Mesenchymal stem cell (in vitro differentiated cells and primary cell): Measurements from ENCODE around the gene SERPINB8.
A peak's percentile ranks its signal among the peaks of the same experiment; 100 is the strongest.

ENCODE experiments used
- DNase-seq: peaks from one replicate; pipeline ENCODE4 v3.0.0-alpha.2; 2013
- H2AFZ ChIP-seq: one replicate; pipeline ENCODE4 v1.6.1; 2013; ENCODE audit warnings: low read depth, mild to moderate bottlenecking, control low read depth, inconsistent platforms, low read length, moderate library complexity
- H2AK5ac ChIP-seq: 2 replicates; pipeline ENCODE4 v1.6.1; 2013; ENCODE audit warnings: low read length, moderate library complexity, mild to moderate bottlenecking, inconsistent platforms; ENCODE audit not compliant: severe bottlenecking
- H2BK120ac ChIP-seq: one replicate; pipeline ENCODE4 v1.6.1; 2013; ENCODE audit warnings: low read depth, mild to moderate bottlenecking, inconsistent platforms, low read length, moderate library complexity
- H2BK12ac ChIP-seq, 2 experiments: one replicate each; pipeline ENCODE4 v1.6.1; 2013; ENCODE audit warnings: inconsistent platforms in 2 of 2, low read length in 2 of 2, mild to moderate bottlenecking in 2 of 2, moderate library complexity in 2 of 2, control low read depth in 1 of 2
- H2BK15ac ChIP-seq: one replicate; pipeline ENCODE4 v1.6.1; 2013; ENCODE audit warnings: mild to moderate bottlenecking, low read depth, inconsistent platforms; ENCODE audit not compliant: poor library complexity, severe bottlenecking
- H2BK5ac ChIP-seq: 2 replicates; pipeline ENCODE4 v1.6.1; 2013; ENCODE audit warnings: low read depth, mild to moderate bottlenecking, low read length, control low read depth, inconsistent platforms; ENCODE audit not compliant: poor library complexity, severe bottlenecking
- H3K14ac ChIP-seq, 2 experiments: one replicate each; pipeline ENCODE4 v1.6.1; 2013; ENCODE audit warnings: inconsistent platforms in 2 of 2, low read length in 2 of 2, control low read depth in 1 of 2, mild to moderate bottlenecking in 1 of 2, moderate library complexity in 1 of 2
- H3K18ac ChIP-seq, 2 experiments: one replicate each; pipeline ENCODE4 v1.6.1; 2013; ENCODE audit warnings: inconsistent platforms in 2 of 2, low read length in 2 of 2, control low read depth in 1 of 2, low read depth in 1 of 2, mild to moderate bottlenecking in 1 of 2
- H3K23ac ChIP-seq, 2 experiments: one replicate each; pipeline ENCODE4 v1.6.1; 2013; ENCODE audit warnings: inconsistent platforms in 2 of 2, low read length in 2 of 2, mild to moderate bottlenecking in 2 of 2, moderate library complexity in 2 of 2, control low read depth in 1 of 2
- H3K27ac ChIP-seq: 2 replicates; pipeline ENCODE4 v1.5.1; 2013; ENCODE audit warnings: mild to moderate bottlenecking, moderate library complexity, low read length, control low read depth, inconsistent platforms; ENCODE audit not compliant: poor library complexity, severe bottlenecking
- H3K27me3 ChIP-seq, 2 experiments: 2 replicates each; pipeline versions ENCODE4 v1.6.1 to v1.7.0; 2013; ENCODE audit warnings: low read length in 2 of 2, mild to moderate bottlenecking in 2 of 2, moderate library complexity in 2 of 2, control low read depth in 1 of 2, inconsistent platforms in 1 of 2; ENCODE audit not compliant: control insufficient read depth in 1 of 2, insufficient read depth in 1 of 2
- H3K36me3 ChIP-seq, 2 experiments: 2 replicates each; pipeline versions ENCODE4 v1.6.1 to v1.7.0; 2013; ENCODE audit warnings: low read length in 2 of 2, control low read depth in 1 of 2, inconsistent platforms in 1 of 2, low read depth in 1 of 2, mild to moderate bottlenecking in 1 of 2; ENCODE audit not compliant: insufficient read depth in 2 of 2, control insufficient read depth in 1 of 2
- H3K4ac ChIP-seq, 2 experiments: one replicate each; pipeline ENCODE4 v1.6.1; 2013; ENCODE audit warnings: inconsistent platforms in 2 of 2, low read length in 2 of 2, mild to moderate bottlenecking in 2 of 2, moderate library complexity in 2 of 2, control low read depth in 1 of 2, low read depth in 1 of 2
- H3K4me1 ChIP-seq: 2 replicates; pipeline ENCODE4 v1.6.1; 2013; ENCODE audit warnings: low read depth, low read length, control low read depth; ENCODE audit not compliant: control insufficient read depth, insufficient read depth
- H3K4me2 ChIP-seq: 2 replicates; pipeline ENCODE4 v1.6.1; 2013; ENCODE audit warnings: low read length, mild to moderate bottlenecking, inconsistent platforms; ENCODE audit not compliant: poor library complexity, severe bottlenecking
- H3K4me3 ChIP-seq, 2 experiments: 2 replicates each; pipeline versions ENCODE4 v1.5.1 to v1.7.0; 2013; ENCODE audit warnings: low read length in 2 of 2, mild to moderate bottlenecking in 2 of 2, control low read depth in 1 of 2, low read depth in 1 of 2; ENCODE audit not compliant: insufficient read depth in 1 of 2
- H3K79me1 ChIP-seq: replicated peaks from 2 replicates; pipeline ENCODE4 v1.6.1; 2013; ENCODE audit warnings: mild to moderate bottlenecking, control low read depth, low read length, inconsistent platforms; ENCODE audit not compliant: poor library complexity, severe bottlenecking
- H3K9ac ChIP-seq: 2 replicates; pipeline ENCODE4 v1.7.0; 2013; ENCODE audit warnings: mild to moderate bottlenecking, low read length, moderate library complexity
- H3K9me3 ChIP-seq: 2 replicates; pipeline ENCODE4 v1.7.0; 2013; ENCODE audit warnings: mild to moderate bottlenecking, low read length; ENCODE audit not compliant: control insufficient read depth
- H4K8ac ChIP-seq: one replicate; pipeline ENCODE4 v1.6.1; 2013; ENCODE audit warnings: inconsistent platforms, mild to moderate bottlenecking, low read length, moderate library complexity
- H4K91ac ChIP-seq: one replicate; pipeline ENCODE4 v1.6.1; 2013; ENCODE audit warnings: mild to moderate bottlenecking, low read length, inconsistent platforms
- WGBS: methylation state at CpG from one replicate; pipeline ENCODE4 v1.1.7; 2013; ENCODE audit warnings: mixed read lengths; 5-methylcytosine and 5-hydroxymethylcytosine counted together

The SERPINB8 gene

DNA sequence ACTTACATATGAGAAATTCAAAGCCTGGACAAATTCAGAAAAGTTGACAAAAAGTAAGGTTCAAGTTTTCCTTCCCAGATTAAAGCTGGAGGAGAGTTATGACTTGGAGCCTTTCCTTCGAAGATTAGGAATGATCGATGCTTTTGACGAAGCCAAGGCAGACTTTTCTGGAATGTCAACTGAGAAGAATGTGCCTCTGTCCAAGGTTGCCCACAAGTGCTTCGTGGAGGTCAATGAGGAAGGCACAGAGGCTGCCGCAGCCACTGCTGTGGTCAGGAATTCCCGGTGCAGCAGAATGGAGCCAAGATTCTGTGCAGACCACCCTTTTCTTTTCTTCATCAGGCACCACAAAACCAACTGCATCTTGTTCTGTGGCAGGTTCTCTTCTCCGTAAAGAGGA is 17.0 kb downstream of the SERPINB8 start:
- peaks cover 16 to 69% of the 10 kb centered on the region in 2 experiments for H3K36me3 ChIP-seq
- H2BK5ac ChIP-seq = no peak overlapping the region
- H4K91ac ChIP-seq = no peak overlapping the region
- no peak overlapping the region for H4K8ac ChIP-seq
- H2BK15ac ChIP-seq = no peak overlapping the region
- no peaks in the 10 kb centered on the region for H3K4me1 ChIP-seq
- no peaks in the 10 kb centered on the region for H3K27me3 ChIP-seq
- H2BK12ac ChIP-seq = no peak overlapping the region
- no peak overlapping the region for H3K4me2 ChIP-seq
- no peaks in the 10 kb centered on the region for H3K79me1 ChIP-seq
- H2AK5ac ChIP-seq = no peak overlapping the region
- no peak for DNase-seq
- no peak overlapping the region for H3K4ac ChIP-seq
- no peak overlapping the region for H3K14ac ChIP-seq
- no peak overlapping the region for H3K23ac ChIP-seq
- no peak overlapping the region for H2AFZ ChIP-seq
- H3K9ac ChIP-seq = no peak overlapping the region
- WGBS = 83% methylated on average over 6 of the region's 7 CpGs
- H3K9me3 ChIP-seq = no peaks in the 10 kb centered on the region
- no peak overlapping the region for H3K27ac ChIP-seq
- H3K4me3 ChIP-seq = no peak overlapping the region
- no peak overlapping the region for H2BK120ac ChIP-seq
- no peak overlapping the region for H3K18ac ChIP-seq

DNA sequence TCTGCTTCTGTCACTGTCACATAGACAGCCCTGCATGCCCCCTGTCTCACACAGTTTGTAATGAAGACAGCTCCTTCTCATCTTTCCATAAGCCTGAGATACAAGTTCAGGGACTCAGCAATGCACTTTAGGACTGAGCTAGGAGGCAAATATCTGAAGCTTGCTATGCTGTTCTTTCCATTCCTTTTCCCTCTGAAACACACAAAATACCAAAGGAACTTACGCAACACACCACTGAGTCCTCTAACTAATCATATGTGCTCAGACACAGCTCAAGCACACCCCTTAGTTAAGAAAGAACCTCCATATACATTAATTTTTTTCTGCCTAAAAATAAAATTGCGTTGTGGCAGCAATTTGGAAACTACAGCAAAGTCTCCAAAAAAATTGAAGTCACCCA is 17.9 kb downstream of the SERPINB8 start:
- Histone ChIP-seq H2AFZ (no peak overlapping the region), H3K18ac (no peak overlapping the region), H2BK120ac (no peak overlapping the region), H3K27me3 (no peaks in the 10 kb centered on the region), H2BK12ac (no peak overlapping the region), H3K4me2 (no peak overlapping the region), H3K23ac (no peak overlapping the region), H3K4me1 (no peaks in the 10 kb centered on the region), H3K4me3 (no peak overlapping the region), H4K91ac (no peak overlapping the region), H4K8ac (no peak overlapping the region), H3K9ac (no peak overlapping the region), H3K79me1 (no peaks in the 10 kb centered on the region), H3K36me3 (peaks cover 12 to 61% of the 10 kb centered on the region in 2 experiments), H3K27ac (no peak overlapping the region), H2BK15ac (no peak overlapping the region), H3K9me3 (no peaks in the 10 kb centered on the region), H2AK5ac (no peak overlapping the region), H3K14ac (no peak overlapping the region), H3K4ac (no peak overlapping the region), H2BK5ac (no peak overlapping the region)
- 85% methylated on average over 2 of the region's 2 CpGs for WGBS
- DNase-seq = no peak

- no peak overlapping the region for H3K18ac ChIP-seq
- H3K4me1 ChIP-seq = no peaks in the 10 kb centered on the region
- H3K4ac ChIP-seq = no peak overlapping the region
- no peak overlapping the region for H2AK5ac ChIP-seq
- H2BK120ac ChIP-seq = no peak overlapping the region
- H4K8ac ChIP-seq = no peak overlapping the region
- H3K4me3 ChIP-seq = no peak overlapping the region
- no peaks in the 10 kb centered on the region for H3K9me3 ChIP-seq
- no peak overlapping the region for H3K27ac ChIP-seq
- H2AFZ ChIP-seq = no peak overlapping the region
- H4K91ac ChIP-seq = no peak overlapping the region
- DNase-seq = no peak
- H3K4me2 ChIP-seq = no peak overlapping the region
- no peak overlapping the region for H2BK5ac ChIP-seq
- WGBS = 90% methylated on average over 7 of the region's 7 CpGs
- no peak overlapping the region for H2BK15ac ChIP-seq
- H2BK12ac ChIP-seq = no peak overlapping the region
- H3K27me3 ChIP-seq = no peaks in the 10 kb centered on the region
- peaks cover 3 to 11% of the 10 kb centered on the region in 2 experiments for H3K36me3 ChIP-seq
- no peak overlapping the region for H3K9ac ChIP-seq
- H3K79me1 ChIP-seq = no peaks in the 10 kb centered on the region
- no peak overlapping the region for H3K14ac ChIP-seq
- H3K23ac ChIP-seq = no peak overlapping the region
These were observed 22.9 kb downstream of the SERPINB8 start for GRCh38 chr18:63992751-63993150.

DNA sequence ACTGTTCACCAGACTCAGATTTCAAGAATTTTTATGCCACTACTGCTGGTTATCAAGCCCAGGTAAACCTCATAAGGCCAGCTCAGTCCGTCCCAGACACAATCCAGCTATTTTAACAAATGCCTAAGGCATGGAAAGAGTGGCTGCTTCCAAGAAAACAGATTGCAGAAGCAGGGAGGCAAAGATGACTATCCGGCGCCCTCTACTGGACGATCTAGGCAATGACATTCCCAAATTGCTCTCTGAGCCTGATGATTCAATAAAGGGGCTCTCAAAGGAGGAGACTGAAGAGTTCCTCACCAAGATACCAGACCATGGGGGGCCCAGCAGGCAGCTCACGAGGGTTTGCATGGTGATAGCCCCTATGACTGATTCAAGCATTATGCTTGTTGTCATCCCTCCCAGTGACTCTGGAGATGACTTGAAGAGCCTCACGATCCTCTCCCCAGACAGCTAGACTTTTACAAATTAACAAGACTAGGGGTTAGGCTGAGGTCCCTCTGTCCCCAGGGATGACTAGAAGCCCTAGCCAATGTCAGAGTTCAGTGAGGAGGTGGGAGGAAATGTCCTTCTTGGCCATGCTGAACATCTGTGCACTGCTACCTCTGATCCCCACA is 25.0 kb downstream of the SERPINB8 start:
- peak; percentile 68 for DNase-seq
- Histone ChIP-seq H3K9me3 (no peaks in the 10 kb centered on the region), H3K14ac (no peak overlapping the region), H3K27ac (no peak overlapping the region), H2AFZ (no peak overlapping the region), H3K18ac (no peak overlapping the region), H4K8ac (no peak overlapping the region), H3K79me1 (no peaks in the 10 kb centered on the region), H3K4me3 (no peak overlapping the region), H2BK15ac (no peak overlapping the region), H2BK120ac (no peak overlapping the region), H3K4ac (no peak overlapping the region), H3K36me3 (peaks cover 0 to 3% of the 10 kb centered on the region in 2 experiments), H3K27me3 (no peaks in the 10 kb centered on the region), H3K23ac (no peak overlapping the region), H3K4me2 (no peak overlapping the region), H3K4me1 (no peaks in the 10 kb centered on the region), H4K91ac (no peak overlapping the region), H2BK12ac (no peak overlapping the region), H3K9ac (no peak overlapping the region), H2AK5ac (no peak overlapping the region), H2BK5ac (no peak overlapping the region)
- WGBS = 2% methylated on average over 5 of the region's 6 CpGs
